Pulmonary artery endothelial cell (primary cell): ENCODE measurements around the gene SPOUT1. TPM values are rescaled to one million over a fixed set of nuclear protein-coding genes. Genes with fewer than 3 reads are reported as not detected.

Experiments
- DNase-seq: peaks from one replicate; pipeline ENCODE4 v3.0.0-alpha.2; 2011; ENCODE audit warnings: low read depth, low spot score
- total RNA-seq: library from RNA; depleted of rRNA; stranded (reverse); fragments of >200 nt; gene quantifications from 2 replicates; pipeline ENCODE4 v1.2.3, GENCODE V29; 2014

The SPOUT1 gene
- total RNA-seq, 1 donor from 2014 or later, result 16.3 TPM

DNA sequence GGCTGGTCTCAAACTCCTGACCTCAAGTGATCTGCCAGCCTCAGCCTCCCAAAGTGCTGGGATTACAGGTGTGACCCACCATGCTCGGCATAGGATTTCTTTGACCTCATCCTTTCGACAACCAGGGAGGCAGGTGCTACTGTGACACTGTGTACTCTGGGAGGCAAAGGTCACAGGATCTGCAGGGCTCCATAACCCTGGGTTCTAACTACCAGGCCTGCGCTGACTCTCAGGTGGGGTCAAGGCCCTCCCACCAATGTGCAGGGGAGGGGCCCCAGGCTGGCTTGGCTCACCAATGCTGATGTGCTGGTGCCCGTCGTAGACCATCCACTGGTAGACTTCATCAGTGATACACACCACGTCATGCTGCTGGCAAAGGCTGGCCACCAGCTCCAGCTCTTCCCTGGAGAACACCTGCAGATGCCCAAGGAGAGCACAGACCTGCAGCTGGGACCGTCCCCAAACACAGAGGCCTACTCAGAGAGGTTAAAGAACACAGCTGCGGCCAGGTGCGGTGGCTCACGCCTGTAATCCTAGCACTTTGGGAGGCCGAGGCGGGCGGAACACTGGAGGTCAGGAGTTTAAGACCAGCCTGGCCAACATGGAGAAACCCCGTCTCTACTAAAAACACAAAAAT is 7.0 kb upstream of the SPOUT1 start:
- no peak for DNase-seq

DNA sequence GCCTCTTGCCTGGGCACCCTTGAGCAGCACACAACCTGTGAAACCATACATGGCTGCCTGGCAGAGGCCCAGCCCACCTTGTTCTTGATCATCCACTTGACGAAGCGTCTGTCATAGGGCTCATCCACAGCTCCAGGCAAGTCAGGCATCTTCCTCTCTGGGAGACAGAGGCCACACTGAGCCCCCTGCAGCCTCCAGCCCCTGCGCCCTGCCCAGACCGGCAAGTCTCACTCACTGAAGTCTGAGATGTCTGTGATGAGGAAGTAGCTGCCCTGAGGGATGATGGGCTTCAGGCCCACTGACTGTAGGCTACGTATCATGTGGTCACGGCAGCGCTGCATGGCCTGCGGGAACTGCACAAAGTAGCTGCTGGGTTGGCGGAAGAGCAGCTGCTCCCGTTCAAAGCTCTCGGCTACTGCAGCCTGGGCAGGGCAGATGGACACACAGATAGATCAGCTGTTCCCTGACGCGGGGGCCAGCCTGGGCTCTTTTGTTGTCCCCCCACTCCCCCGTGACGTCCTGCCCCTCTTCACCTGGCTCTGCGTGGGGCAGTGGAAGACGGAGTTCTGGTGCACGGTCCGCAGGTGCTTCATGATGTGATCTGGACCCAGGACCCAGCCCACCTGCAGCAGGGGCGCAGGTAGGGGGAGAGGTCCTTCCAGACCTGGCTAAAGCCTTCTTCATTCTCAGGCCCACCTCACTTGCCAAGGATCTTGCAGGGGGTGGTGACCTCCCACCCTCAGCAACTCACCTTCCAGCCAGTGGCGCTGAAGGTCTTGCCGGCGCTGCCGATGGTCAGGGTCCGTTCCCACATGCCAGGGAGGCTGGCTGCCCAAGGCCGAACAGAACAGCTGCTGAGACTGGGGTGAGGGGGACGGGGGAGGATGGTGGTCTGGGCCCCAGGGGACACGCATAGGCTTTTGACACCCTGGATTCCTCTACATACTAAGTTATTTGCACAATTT is 5.9 kb upstream of the SPOUT1 start:
- DNase-seq, result no peak

DNA sequence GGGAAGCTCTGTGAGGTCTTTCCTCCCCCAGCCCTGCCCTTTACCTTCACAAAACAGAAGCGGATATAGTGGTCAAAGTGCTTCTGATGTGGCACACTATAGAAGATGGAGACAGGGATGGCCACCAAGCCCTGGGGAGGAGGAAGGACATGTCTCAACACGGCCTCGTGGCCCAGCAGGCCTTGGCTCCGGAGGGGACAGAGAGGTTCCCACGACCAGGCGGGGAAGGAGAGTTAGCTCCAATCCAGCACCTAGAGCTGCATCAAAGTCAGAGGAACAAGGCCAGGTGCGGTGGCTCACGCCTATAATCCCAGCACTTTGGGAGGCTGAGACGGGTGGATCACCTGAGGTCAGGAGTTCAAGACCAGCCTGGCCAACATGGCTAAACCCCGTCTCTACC is 4.1 kb upstream of the SPOUT1 start:
- DNase-seq, result no peak

DNA sequence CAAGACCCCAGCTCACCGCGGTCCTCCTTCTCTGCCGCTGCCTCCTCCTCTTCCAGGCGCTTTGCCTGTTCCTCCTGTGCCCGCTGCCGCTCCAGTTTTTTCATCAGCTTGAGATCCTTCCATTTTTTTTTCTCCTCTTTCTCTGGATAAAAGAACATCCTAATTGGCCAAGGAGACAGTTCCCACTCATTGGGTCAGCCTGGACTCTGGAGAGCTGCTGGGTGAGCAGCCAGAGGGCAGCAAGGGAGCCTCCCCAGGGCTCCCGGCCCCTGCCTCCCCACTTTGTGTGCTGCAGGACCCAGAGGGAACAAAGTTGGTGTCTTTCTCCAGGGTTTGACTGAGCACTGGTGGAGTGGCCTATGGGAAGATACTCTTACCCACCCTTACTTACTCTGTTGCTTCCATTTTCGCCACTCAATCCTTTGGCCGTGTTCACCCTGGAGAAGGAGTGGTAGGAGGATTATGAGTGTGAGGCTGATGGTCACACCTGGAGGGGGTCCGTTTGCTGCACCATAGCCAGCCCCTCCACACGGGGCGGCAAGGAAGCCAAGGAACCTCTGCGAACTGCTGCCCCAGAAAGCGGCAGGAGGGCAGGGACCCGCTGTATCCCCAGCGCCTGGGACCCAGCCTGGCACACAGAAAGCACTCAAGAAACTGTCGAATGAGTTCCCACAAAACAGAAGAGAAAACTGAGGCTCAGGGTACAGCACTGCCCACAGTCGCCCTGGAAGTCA is 708 bp downstream of the SPOUT1 start:
- DNase-seq, result no peak

DNA sequence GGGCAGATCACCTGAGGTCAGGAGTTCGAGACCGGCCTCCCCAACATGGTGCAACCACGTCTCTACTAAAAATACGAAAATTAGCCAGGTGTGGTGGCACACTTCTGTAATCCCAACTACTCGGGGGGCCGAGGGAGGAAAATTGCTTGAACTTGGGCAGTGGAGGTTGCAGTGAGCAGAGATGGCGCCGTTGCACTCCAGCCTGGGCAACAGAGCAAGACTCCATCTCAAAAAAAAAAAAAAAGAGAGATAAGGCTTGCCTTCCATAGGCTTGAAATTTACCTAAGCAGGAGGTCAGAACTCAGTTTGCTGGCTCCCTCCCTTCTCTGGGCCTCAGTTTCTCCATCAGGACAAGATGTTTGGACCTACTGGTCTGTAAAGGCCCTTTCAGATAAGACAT is 1.3 kb downstream of the SPOUT1 start:
- no peak for DNase-seq

DNA sequence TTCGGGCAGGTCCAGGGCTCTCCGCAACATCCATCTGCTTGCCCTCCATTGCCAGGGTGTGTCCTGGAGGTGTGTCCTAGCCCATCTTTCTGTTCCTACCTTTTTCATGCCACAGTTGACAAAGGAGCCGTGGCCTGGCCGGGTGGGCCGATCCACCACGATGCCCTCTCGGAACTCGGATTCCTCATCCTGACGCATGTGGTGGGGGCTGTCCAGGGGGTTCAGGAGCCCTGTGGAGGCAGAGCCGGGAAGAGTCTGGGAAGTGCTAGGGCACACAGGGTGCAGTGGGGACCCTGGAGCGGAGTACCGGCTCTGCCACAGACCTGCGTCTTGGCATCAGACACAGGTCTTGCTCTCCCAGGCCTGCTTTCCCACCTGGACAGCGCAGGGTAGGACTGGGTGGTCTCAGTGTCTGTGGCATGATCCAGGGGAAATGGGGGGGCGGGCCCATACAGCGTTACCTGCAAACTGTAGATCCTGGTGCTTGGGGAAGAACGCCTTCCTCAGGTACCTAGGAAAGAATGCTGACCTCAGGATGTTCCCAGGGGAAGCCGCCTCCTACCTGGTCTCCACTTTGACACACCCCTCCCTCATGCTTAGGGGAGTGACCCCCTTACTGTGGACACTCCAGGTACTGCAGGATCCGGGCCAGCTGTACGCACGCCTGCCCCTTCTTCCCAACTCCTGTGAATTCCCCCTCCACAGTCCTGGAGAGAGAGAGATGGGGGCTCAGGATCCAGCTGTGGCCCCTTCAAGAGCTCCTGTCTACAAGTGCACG is 3.5 kb downstream of the SPOUT1 start:
- no peak for DNase-seq

DNA sequence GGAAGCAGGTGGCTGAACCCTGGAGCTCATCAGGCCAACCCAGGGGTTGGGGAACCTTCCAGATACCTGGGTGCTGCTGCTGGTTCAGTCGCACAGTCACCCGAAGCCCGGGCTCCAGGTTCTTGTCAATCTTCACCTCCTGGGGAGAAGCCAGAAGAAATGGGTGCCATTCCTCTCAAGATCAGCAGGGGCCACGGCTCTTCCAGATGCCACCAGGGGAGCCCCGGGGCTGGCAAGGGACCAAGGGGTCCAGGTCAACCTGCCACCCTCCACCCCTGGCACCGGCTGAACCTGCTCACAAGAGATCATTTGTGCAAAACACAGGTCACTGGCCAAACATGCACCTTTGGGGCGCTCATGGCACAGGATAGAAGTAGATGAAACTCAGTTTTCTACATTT is 4.7 kb downstream of the SPOUT1 start:
- no peak for DNase-seq

DNA sequence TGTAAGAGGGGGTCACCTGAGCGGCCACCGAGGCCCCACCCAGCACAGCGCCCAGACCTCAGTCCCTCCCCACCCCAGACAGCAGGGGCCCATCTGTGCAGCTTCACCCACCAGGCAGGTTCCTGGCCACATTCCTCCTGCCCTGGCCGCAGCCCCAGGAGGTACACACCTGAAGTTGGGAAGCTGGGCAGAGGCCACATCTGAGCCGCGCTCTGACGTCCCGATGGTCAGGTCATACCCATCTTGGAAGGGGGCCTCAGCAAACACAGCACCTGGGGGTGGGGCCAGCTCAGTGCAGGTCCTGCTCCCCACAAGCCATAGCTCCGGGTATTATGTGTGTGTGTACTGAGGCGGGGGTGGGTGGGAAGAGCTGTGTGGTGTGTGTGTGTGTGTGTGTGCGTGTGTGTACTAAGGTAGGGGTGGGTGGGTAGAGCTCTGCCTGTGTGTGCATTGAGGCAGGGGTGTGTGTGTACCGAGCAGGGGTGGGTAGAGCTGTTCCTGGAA is 5.6 kb downstream of the SPOUT1 start:
- DNase-seq, result no peak

DNA sequence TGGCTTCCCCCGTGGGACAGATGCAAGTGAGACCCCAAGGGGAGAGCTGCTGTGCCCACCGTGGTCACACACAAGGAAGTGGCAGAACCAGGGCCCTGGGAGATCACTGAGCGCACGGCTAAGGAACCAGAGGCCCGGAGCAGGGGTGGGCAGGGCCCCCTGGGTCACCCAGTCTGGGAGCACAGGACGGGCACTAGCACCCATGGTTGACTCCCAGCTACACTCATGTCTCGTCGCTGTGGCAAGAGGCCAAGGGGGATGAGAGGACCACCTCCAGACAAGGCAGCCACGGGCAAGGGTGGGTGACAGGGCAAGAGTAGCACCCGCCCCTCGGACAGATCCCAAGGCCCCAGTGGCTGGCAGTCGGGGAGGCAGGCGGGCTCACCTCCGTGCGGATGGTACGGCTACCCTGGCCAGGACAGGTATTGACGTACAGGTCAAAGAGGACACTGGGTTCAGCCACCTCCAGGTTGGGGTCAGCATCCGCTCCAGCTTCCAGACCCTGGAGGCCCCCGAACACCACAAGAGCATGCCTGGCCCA is 6.2 kb downstream of the SPOUT1 start:
- no peak for DNase-seq

DNA sequence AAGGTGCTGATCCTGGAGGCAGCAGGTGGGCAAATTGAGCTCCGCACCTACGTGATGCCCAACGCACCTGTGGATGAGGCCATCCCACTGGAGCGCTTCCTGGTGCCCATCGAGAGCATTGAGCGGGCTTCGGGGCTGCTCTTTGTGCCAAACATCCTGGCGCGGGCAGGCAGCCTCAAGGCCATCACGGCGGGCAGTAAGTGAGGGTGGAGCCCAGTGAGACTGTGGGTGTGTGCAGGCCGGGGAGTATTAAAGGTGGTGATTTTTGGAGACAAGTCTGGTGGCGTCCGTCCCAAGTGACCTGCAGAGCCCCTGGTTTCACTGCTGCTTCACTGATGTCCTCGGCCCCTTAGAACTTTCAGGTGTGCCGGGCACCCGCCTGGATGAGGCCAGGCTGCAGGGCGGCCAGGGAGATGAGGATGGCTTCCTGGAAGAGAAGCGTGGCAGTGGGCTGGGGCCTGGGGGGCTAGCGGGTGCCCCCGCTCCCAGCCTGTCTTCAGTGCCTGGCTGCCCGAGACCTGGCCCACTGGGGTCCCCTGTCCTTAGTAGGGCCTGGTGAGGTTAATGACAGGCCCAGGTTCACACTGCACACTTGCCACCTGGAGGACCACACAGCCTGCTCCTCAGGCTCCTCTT is 7.1 kb downstream of the SPOUT1 start:
- DNase-seq, result no peak

DNA sequence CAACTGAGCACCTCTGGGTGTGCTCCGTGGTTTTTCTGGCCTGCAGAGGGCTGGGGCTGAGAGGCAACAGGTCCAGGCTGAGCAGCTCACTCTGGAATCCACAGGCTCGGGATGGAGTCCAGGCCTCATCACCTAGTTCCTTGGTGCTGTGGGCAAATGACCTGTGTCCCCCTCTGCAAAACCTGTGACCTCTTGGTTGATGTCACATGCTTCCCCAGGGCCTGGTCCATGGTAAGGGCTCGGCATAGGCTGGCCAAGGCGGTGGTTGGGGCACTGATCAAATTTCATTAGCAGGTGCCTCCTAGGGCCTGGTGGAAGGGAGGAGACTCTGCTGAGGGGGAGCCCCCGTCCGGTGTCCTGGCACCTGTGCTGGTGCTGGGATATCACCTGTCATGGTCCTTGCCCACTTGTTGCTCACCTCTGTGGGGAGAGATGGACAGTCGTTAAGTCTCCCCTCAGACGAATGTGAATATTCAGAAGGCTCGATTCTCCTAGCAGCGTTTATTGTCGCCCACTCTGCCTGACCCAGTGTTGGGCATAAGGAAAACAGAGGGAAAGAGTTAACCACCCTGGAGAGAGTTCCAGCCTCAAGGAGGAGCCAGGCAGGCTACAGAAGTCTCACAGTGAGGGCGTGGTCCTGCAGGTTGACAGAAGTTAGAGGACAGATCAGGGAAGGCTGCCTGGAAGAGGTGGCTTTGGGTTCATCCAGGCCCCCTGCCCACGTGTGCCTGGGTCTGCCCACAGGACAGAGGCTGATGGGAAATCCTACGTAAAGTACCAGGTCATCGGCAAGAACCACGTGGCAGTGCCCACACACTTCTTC is 7.8 kb downstream of the SPOUT1 start:
- DNase-seq, result no peak

DNA sequence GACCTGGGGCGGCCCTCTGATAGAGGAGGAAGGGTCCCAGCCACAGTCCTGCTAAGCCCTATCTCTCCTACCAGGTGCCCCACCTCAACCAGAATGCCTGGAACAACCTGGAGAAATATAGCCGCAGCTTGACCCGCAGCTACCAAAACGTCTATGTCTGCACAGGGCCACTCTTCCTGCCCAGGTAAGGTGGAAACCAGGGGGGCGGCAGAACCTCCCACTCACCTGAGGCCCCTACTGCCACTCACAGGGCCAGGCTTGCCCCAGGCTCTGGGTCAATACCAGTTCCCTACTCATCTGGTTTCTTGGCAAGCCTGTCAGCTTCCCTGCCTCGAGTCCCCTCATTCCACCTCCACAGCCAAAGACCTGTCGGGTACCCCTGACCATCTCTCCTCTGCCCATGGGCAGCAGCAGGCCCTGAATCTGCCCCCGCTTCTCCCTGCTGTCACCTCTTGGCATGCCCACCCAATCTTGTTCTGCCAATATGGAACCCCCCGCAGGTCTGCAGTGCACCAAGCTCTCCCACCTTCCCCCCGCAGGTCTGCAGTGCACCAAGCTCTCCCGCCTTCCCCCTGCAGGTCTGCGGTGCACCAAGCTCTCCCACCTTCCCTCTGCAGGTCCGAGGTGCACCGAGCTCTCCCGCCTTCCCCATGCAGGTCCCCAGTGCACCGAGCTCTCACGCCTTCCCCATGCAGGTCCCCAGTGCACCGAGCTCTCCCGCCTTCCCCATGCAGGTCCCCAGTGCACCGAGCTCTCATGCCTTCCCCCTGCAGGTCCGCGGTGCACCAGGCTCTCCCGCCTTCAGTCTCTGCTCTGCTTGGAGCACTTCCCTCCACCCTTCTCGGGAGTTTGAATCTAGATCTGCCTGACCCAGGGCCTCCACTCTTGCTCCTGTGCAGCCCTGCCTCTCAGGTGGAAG is 8.7 kb downstream of the SPOUT1 start:
- DNase-seq, result no peak

DNA sequence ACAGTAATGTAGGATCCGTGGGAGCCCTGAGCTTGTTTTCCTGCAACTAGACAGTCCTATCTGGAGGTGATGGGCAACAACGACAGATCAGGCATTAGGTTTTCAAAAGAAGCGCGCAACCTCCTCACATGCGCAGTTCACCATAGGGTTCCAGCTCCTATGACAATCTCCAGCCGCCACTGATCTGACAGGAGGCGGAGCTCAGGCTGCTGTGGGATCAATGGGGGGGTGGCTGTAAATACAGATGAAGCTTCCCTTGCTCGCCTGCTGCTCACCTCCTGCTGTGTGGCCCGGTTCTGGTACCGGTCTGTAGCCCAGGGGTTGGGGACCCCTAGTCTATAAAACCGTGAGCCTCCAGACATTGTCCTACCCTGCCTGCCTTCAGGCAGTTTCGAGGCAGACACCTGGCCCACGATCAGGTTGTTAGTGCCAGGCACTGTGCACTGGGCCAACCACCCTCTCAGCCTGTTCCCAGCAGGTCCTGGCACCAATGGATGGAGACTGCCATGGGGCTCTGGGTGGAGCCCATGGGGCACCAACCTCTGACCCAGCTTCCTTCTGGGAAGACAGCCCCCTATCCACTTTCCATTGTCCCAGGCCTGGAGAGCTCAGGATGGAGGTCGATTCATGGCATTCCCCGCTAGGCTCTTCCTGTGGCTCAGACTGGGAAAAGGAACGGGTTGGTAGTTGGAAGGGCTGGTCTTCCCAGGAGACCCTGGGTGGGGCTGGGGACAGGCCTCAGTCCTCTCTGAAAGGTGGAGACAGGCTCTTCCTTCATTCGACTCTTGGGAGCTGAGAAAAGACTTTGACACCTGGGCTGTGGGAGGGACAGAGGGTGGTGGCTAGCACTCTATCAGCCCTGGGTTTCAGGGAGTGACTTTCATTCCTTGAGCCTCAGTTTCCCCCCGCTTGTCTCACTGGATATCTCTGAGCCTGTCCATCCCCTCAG is 9.6 kb downstream of the SPOUT1 start:
- DNase-seq, result no peak

DNA sequence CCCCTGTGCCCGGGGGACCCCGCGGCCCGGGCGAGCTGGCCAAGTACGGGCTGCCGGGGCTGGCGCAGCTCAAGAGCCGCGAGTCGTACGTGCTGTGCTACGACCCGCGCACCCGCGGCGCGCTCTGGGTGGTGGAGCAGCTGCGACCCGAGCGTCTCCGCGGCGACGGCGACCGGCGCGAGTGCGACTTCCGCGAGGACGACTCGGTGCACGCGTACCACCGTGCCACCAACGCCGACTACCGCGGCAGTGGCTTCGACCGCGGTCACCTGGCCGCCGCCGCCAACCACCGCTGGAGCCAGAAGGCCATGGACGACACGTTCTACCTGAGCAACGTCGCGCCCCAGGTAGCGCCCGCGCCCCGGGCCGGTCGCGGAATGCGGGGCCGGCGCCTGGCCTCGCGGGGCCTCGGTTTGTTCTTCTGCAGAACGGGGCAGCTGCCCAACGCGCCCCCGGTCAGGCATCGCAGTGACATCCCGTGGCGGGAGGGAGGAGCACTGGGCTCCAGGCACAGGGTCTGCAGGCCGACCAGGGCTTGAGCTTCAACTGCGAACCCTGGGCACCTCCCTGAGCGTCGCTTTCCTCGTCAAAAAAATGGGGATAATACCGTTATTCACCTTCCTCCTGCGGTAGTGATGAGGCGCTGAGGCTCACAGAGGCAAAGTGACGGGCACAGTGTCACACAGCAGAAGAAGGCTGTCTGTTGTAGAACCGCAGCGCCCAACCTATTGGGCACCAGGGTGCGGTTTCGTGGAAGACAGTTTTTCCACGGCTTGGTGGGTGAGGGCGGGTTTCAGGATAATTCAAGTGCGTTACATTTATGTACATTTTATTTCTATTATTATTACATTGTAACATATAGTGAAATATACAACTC is 10.5 kb downstream of the SPOUT1 start:
- no peak for DNase-seq

DNA sequence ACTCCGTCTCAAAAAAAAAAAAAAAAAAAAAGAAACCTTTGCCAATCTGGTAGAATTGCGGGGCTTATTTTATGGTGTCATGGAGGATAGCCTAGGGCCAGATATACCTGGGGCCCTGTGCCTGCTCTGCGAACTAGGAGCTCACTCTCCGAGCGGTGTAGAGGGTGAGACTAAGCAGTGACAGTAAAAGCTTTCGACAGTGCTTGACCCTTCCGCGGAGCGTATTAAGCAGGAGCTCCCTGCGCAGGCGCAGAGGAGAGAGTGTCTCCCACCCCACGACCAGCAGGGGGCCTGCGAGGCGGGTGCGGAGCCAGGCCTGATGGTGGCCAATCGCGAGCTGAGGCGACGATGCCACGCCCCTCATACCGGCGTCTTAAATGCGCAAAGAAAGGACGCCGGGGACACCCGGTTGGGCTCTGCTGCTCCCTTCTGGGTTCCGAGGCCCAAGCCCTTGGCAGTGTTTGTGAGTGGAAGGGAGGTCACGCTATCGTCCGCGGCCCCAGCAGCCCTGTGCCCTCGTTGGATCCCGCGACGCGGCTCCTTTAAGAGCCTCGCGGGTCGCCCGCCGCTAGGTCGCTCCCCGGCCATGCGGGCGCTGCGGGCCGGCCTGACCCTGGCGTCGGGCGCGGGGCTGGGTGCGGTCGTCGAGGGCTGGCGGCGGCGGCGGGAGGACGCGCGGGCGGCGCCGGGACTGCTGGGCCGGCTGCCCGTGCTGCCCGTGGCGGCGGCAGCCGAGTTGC is 11.3 kb downstream of the SPOUT1 start, which contains the start of gene ENDOG:
Gene ENDOG (plus strand): TSS at position 402 of the 740 bp plus-strand sequence. CDS start 185 bp downstream, at position 587.
- peak; percentile 85 for DNase-seq
